GM18502 (cell line): ENCODE results near the gene DNAJB4.
A peak's percentile ranks its signal among the peaks of the same experiment; 100 is the strongest.

Source experiments
- ATAC-seq: cut with Tn5 transposase; IDR thresholded peaks from one replicate; pipeline ENCODE4 v1.9.1; 2021; ENCODE audit warnings: mild to moderate bottlenecking; ENCODE audit not compliant: unreplicated experiment, poor library complexity

The DNAJB4 gene

DNA sequence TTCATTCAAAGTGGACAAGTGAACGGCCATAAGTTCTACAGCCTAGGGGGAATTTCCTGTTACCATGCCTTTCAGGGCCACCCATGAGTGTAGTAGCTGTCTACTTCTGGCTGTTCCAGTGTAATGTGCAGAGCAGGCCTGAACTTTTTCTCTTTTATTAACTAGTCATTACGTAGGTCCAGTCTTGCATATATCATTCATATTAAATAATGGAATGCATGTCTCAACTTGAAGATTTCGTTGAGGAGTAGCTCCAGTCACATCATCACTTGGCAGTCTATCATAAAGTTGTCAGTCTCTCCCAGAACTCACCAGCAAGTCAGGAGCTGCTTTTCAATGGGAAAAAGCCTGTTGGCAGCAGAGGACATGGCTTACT lies 29.0 kb downstream of the DNAJB4 start:
- no peak for ATAC-seq

DNA sequence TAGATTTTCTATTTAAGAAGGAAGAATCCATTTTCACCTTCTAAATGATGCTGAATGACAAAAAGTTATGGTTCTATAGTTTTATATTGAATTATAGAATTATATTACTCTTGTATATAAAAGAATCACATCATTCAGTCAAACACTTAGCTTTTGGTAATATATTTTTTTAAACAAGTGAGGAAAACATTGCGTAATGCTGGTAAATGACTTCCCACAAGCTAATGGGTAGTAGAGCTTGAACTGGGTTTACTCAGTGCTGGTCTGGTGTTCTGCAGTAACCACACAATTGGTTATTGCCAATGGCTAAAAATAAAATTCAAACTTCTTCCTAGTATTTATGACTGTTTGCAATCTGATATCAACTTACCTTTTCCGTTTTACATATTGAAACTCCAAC lies 30.4 kb downstream of the DNAJB4 start:
- no peak for ATAC-seq

DNA sequence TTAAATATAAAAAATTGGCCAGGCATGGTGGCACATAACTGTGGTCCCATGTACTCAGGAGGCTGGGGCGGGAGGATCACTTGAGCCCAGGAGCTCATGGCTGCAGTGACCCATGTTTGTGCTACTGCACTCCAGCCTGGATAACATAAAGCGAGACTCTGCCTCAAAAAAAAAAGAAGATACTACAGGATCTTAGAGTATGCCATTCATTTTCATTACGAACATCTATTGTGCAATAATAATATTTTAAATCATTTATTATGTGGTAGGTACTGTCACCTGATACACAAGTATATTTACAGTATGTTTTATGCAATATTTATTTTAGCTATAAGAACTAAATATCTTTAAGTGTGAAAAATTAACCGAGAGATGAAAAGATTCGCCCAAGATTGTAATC lies 31.7 kb downstream of the DNAJB4 start:
- no peak for ATAC-seq

DNA sequence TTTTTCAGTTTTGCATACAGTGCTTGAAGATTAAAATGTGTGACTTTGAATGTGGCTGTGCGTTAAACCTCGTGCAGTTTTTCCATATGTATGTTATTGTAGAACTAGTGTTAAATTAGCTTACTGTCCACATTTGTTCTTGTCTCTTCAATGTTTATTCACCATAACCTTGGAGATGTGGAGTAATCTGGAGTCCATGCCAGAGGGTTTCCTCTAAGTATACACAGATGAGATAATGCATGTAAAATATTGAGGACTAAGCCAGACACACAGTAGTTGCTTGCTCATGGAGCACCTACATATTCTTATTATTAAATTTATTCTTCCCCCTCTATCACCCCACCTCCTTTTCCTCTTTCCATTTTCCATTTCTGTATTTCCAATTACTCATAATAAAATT lies 33.3 kb downstream of the DNAJB4 start:
- no peak for ATAC-seq

DNA sequence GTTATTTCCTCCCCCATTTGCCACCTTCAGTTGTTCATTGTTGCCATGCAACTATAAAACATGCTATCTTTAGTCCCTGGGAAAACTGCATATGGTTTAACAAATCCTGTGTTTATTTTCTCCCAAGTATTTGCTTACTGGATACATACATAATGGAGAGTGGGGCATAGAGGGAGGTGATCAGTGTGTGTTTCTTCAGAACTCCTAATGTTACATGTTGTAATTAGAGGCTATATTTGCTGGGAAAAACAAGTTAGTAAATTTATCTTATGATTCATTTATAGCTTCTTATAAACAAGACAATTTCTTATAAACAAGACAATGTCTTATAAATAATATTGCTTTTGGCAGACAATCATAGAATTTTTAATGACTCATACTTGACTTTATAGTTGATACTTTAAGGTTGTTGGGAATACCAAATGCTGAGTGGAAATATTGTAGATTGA lies 33.8 kb downstream of the DNAJB4 start:
- ATAC-seq = no peak

DNA sequence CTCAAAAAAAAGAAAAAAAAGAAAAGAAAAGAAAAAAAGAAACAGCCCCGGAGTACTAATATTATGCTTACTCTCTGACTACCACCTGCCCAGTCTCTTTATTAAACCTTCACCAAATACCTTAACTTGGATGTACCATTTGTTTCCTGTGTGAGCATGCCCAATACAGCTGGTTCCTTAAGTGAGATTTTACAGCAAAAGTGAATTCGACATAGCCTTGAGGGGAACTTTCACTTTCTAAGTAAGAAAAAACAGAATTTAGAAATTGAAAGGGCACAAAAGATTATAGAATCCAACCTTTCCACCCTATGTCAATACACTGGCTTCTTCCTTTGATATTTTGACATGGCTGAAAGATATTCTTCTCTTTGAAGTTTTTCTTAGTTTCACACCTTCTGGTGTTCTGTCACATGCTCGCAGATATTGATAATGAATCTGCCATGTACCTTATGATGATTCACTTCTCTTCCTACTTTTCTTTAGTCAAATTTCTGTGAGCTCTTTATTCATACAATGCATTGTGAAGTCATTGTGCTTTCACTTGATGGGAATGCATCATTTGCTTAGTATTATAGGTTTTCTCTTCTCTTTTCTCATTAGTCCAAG lies 35.8 kb downstream of the DNAJB4 start:
- no peak for ATAC-seq

DNA sequence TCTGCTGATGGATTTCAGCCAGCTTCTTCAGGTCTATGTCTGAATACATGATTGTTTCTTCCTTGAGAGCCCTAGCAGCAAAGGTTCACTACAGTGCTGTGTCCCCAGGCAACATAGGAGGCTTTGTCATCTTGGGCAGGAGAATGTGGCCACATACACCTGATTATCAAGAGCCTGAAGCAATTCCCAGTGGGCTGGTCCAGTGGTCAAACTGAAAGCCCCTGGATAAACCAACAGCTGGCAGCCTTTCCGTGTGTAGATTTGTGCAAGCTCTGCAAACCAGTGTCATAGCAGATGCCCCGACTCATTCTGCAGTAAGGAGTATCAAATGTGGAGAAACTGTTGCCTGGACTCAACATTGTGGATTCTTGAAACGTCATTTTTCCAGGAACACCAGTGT lies 38.7 kb downstream of the DNAJB4 start:
- no peak for ATAC-seq

DNA sequence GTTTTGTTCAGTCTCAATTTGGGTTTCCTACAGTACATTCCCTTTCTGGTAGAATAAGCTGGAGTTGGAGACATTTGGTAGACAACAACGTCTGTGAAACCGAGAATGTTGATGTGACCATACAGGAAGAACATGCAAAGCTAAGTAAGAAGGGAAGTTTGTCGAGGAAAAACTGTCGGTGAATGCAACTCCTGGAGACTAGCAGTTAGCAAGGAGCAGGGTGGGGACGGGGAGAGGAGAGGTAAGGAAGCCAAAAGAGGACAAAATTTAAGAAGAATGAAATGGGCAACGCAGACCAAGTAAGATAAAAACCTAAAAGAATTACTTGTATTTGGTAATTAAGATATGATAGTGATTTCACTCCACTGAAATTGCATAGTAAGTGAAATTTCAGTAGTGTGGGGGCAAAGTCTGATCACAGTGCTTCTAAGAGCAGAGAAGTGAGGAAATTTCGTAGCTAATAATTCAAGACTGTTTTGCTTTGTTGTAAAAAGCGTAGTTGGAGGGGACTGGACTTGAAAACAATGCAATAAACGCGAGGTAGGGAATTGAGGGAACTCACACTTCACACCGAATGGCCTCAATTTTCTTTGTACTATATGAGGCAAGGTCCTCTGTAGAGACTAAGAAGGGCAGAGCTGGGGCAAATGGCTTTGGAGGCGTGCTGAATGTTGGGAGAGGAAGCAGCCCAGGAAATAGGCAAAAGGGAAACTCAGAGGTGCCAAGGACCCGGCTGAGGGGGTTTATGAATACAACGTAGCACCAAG lies 40.2 kb downstream of the DNAJB4 start:
- no peak for ATAC-seq

DNA sequence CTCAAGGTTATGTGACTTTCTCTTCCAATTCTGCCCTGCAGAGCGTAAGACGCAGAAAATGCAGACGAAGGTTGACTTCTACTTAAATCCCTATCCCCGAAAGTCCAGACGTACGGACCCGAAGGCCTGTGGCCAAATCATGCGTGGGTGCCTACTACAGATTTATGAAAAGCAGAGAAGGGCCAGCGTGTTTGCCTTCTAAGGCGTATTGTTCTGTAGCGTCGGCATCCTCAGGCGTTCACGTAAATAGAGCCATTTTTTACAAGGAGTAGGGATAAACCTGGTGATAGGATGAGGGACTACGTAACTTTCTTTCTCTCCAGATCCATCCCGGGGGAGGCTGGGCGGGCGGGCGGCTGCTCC lies 40.8 kb downstream of the DNAJB4 start:
- ATAC-seq = no peak

DNA sequence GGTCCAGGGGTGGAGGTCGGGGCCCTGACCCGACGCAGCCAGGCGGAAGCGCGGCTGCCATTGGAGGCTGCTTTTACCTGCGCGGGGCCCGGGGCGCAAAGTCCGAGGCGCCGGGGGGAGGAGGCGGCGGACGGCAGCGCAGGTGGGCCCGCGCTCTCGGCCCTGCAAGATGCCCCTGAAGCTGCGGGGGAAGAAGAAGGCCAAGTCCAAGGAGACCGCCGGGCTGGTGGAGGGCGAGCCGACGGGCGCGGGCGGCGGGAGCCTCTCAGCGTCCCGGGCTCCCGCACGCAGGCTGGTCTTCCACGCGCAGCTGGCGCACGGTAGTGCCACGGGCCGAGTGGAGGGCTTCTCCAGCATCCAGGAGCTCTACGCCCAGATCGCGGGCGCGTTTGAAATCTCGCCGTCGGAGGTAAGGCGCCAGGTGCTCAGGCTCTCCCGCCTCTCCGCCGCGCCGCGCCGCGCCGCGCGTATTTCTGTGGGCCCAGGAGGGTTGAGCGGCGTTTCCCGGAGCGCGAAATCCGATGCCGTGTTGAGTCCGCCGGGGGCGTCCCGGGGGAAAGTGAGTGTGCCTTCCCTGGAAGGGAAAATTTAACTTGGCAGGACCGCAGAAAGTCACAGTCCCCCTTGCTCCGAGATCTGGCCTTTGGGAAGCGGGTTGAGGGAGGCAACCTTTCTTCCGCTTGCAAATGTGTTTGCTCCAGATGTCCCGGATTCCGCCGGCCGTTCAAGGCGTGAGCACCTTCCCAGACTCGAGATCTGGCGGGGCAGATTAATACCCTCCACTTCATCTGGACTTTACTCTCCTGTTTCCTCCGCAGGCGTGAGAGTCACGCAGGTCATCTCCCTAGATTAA lies 41.4 kb downstream of the DNAJB4 start, which contains the start of gene GIPC2:
Gene GIPC2 (plus strand): TSS at position 41 of the 853 bp plus-strand sequence. CDS start 129 bp downstream, at position 170.
- peak; percentile 63 for ATAC-seq

DNA sequence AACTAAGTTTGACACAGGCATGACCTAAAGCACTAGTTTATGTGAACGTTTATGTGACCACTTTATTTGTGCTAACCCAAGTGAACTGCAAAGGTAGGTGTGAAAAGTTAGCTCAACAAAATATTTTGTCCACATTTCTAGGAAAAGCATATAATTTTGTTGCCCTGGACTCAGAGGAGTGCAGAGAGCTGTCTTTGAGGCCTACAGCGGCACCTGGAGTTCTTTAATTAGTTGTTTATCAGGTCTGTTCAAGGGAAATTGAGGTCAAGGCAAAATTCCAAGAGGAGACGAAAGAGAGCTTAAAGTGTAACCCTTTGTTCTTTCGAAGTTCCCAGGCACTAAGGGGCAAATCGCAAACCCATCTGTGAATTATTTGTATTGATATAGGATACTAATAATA lies 42.4 kb downstream of the DNAJB4 start:
- ATAC-seq = no peak

DNA sequence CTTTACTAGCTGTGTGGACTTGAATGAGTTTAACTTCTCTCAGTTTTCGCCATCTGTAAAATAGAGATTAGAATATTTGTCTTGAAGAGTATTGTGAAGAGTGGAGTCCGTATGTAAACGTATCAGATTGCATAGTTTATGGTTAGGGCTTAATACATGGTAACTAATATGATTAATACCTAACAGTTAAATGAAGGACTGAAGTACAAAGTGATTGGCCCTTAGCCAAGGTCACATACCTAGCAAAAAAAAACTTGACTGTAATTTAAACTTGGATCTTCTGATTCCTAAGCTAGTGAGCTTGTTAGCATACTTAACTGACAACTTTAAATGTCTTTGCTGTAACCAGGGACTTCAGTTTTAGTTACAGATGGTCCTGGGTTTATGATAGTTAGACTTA lies 42.9 kb downstream of the DNAJB4 start:
- no peak for ATAC-seq

DNA sequence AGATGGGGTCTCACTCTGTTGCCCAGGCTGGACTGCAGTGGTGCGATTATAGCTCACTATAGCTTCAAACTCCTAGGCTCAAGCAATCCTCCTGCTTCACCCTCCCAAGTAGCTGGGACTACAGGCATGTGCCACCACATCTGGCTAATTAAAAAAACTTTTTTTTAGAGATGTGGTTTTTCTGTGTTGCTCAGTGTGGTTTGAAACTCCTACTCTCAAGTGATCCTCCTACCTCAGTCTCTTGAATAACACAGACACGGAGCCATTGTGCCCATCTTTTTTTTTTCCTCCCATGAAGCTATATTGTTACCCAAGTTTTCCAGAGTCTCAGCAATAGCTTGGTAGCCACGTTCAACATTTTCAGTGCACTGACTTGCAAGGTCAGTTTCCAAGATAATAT lies 43.7 kb downstream of the DNAJB4 start:
- no peak for ATAC-seq

DNA sequence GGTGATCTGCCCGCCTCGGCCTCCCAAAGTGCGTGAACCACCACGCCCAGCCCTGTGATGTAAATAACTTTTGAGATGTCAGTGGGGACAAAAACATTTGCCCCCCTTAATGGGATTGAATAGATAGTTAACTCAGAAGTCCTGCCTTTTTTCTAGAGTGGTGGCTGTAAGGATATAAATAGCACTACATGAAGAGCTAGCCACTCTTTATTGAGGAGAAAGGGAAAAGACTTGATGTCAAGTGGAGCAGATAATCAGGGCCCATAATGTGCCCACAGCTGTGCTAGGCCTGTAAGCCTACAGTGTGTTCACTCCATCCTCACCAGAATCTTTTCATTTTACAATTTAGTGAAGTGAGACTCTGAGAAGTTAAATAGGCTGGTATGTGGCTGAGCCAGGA lies 44.7 kb downstream of the DNAJB4 start:
- ATAC-seq = no peak

DNA sequence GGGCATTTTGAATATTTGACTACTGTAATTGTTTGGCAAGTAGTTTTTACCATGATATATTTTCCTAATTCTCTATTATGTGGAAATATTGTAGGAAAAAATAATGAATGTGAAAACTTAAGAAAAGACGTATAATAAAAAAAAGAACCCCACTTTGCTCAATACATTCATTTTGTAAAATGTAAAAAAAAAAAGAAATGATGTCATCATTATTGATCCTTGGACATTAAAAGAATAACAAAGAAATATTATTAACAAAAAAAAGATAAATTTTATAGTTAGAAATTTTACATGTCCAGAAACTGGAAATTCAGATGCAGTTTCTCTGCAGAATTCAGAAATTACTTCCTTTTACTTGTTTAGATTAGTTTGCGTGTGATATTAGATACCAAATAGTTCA lies 46.3 kb downstream of the DNAJB4 start:
- no peak for ATAC-seq

DNA sequence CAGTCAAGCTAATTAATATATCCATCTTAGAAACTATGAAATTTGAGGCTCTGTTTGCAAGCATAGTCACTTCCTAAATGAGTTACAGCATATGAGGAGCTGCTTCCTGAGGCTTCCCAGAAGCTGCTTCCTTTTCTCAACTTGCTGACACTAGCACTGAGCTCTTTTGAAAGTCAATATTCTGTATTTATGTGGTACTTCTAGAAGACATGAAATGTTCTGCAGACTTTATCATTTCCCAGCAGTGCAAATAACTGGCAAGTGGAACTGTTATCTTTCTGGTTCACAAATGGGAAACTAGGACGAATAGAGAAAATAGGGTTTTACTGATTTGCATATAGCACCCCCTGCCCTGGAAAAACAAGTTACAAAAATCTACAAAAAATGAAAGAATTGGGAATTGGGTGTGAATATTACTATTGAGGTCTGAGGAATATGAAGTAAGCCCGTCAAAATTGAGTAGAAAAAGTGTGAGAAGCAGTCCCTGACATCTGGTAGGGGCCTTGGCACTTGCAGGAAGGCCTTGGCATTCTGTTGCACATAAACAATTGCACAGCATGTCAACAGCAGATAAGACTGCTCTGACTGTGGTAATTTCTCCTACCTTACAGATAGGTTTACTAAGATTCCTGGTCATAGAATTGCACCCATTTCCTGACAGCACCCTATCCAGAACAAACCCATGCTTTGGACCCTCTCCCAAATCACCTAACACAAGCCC lies 48.1 kb downstream of the DNAJB4 start:
- no peak for ATAC-seq

DNA sequence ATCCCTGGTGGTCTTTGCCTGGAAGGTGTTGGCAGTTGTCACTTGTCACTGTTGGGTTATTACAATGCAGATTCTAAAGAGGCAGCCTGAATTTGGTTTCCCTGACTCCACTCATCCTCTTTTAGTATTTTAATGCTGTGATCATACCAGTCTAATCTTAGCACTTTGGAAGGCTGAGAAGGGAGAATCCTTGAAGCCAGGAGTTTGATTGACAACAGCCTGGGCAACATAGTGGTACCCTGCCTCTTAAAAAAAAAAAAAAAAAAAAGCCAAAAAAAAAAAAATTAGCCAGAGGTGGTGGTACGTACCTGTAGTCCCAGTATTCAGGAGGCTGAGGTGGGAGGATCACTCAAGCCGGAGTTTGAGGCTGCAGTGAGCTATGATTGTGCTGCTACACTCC lies 48.8 kb downstream of the DNAJB4 start:
- ATAC-seq = no peak

DNA sequence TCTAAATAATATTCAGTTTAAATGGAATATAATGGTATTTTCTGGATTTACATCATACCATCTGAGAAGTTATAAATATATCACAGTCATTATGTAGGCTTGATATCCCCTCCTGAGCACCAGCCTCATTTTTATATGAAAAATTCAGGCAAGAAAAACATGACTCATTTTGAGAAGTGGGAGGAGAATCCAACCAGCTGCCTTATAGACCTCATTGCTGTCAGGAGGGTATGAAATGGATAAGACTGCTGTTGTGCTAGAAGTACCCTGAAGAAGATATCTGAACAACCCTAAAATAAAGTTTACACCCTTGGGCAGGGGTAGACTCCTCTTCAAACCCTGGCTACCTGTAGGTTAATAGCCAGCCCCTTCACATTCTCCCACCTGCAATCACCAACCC lies 49.8 kb downstream of the DNAJB4 start:
- ATAC-seq = no peak

DNA sequence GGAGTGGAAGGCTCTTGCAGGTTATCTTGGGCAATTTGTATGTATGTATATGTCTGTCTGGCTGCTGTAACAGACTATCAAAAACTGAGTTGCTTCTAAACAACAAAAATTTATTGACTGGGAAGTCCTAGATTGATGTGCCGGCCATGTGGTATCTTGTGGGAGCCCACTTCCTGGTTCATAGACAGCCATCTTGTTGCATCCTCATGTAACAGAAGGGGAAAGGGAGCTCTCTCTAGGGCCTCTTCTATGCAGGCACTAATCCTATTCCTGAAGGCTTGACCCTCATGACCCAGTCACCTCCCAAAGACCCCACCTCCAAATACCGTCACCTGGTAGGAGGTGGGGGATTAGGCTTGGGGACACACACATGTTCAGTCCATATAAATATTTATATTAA lies 50.2 kb downstream of the DNAJB4 start:
- no peak for ATAC-seq

DNA sequence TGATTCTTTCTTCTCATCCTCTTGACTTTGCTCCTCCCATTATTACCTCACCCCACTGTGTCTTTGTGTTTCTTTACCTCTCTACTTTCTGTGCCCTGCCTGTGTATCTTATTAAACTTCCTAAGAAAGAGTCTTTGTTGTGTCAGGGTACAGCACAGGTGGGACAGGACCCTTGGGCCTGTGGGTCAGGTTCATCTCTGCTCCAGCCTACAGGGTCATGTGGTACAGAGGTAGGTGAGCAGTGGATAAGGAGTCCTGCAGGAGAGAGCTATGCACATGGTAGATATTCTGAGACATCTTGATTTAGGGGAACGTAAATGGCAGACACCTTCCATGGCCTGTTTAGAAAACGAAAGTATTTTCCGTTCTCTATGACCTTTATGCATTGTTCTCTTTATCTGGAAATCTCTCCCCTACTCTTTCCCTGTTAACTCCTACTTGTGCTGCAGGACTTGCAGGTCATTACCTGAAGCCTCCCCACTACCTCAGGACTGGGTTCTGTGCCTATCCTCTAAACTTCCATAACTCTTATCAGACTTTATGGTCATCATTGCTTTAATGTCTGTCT lies 50.9 kb downstream of the DNAJB4 start:
- no peak for ATAC-seq
